Measurements from ENCODE around the gene HIVEP1.
A peak's percentile ranks its signal among the peaks of the same experiment; 100 is the strongest.
"Not testable (repeated sequence)": the region's sequence is repeated elsewhere in the genome, so short reads cannot be mapped to it uniquely, and the experiment has no call there.

The HIVEP1 gene

GRCh38 chr6:12097791-12098190 lies 85.7 kb downstream of the HIVEP1 start:
- peaks cover 14% of the 10 kb centered on the region for H3K4me1 ChIP-seq (ENCODE audit: control insufficient read depth, insufficient read depth, low read length)
- no peaks in the 10 kb centered on the region for H3K9me3 ChIP-seq (replicated peaks; ENCODE audit: low read length)
- H3K36me3 ChIP-seq (ENCODE audit: insufficient read depth, low read length) = no peaks in the 10 kb centered on the region
- H3K27me3 ChIP-seq (ENCODE audit: control insufficient read depth, insufficient read depth, low read length) = no peaks in the 10 kb centered on the region
- H3K4me2 ChIP-seq (ENCODE audit: low read length) = no peak overlapping the region
- H3K4me3 ChIP-seq (ENCODE audit: low read length) = no peak overlapping the region
- no peak overlapping the region for H3K9ac ChIP-seq (ENCODE audit: low read depth, low read length)

DNA sequence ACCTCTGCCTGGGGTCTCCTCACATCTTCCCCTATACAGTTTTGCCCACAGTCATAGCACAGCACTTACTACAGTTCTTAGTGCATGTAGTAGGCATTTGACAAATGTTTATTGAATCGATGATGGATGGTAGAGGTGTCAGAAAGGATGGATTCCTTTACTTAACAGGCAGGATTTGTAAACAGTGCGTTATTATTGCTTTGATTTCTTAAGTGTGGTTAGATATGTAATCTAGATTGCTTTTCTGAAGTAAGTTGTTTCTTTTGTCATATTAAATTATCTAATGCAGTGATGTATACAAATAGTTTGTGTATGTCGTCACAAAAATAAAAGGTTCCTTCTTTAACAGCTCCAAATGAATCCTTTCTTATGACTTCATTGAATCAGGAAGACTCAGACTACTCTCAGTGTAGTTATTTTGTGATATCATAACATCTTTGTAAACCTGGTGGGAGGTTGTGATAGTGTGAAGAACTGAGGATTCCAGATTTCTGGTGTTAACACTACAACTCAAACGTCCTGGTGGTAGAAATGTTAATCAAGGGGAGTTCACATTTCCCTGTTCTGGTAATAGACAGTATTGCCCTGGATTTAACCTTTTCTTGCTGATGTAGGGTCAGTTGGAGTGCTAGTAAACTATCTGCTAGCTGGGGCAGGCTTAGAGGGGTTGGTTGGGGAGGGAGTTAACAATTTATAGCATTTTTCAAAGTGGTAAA lies 87.7 kb downstream of the HIVEP1 start:
- peaks cover 14% of the 10 kb centered on the region for H3K4me1 ChIP-seq (ENCODE audit: control insufficient read depth, insufficient read depth, low read length)
- no peaks in the 10 kb centered on the region for H3K36me3 ChIP-seq (ENCODE audit: insufficient read depth, low read length)
- no peak overlapping the region for H3K4me2 ChIP-seq (ENCODE audit: low read length)
- no peaks in the 10 kb centered on the region for H3K27me3 ChIP-seq (ENCODE audit: control insufficient read depth, insufficient read depth, low read length)
- no peak overlapping the region for H3K4me3 ChIP-seq (ENCODE audit: low read length)
- H3K9ac ChIP-seq (ENCODE audit: low read depth, low read length) = no peak overlapping the region
- H3K9me3 ChIP-seq (replicated peaks; ENCODE audit: low read length) = no peaks in the 10 kb centered on the region

GRCh38 chr6:12101048-12101447 lies 88.9 kb downstream of the HIVEP1 start:
- Histone ChIP-seq H3K36me3 (ENCODE audit: insufficient read depth, low read length) (no peaks in the 10 kb centered on the region), H3K9me3 (replicated peaks; ENCODE audit: low read length) (no peaks in the 10 kb centered on the region), H3K4me1 (ENCODE audit: control insufficient read depth, insufficient read depth, low read length) (peaks cover 14% of the 10 kb centered on the region), H3K27me3 (ENCODE audit: control insufficient read depth, insufficient read depth, low read length) (no peaks in the 10 kb centered on the region), H3K4me3 (ENCODE audit: low read length) (no peak overlapping the region), H3K4me2 (ENCODE audit: low read length) (no peak overlapping the region), H3K9ac (ENCODE audit: low read depth, low read length) (no peak overlapping the region)

DNA sequence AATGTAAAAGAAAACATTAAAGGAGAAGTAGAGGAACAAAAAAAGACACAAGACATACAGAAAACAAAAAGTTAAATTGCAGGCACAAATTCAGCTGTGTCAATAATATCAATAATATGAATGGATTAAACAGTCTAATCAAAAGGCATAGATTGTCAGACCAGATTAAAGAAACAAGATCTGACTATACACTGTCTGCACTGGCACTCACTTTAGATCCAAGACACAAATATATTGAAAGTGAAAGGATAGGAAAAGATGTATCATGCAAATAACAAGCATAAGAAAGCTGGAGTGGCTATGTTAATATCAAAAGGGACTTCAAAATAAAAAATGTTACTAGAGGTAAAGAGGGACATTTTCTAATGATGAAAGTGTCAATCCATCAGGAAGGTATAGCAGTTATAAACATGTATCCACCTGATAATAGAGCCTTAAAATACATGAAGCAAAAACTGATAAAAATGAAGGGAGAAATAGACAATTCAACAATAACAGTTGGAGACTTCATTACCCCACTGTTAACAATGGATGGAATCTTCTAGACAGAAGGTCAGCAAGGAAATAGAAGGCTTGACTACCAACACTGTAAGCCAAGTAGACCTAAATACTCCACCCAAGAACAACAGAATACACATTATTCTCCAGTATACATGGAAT lies 89.7 kb downstream of the HIVEP1 start:
- Histone ChIP-seq H3K4me2 (ENCODE audit: low read length) (no peak overlapping the region), H3K9me3 (replicated peaks; ENCODE audit: low read length) (no peaks in the 10 kb centered on the region), H3K27me3 (ENCODE audit: control insufficient read depth, insufficient read depth, low read length) (no peaks in the 10 kb centered on the region), H3K9ac (ENCODE audit: low read depth, low read length) (no peak overlapping the region), H3K36me3 (ENCODE audit: insufficient read depth, low read length) (no peaks in the 10 kb centered on the region), H3K4me1 (ENCODE audit: control insufficient read depth, insufficient read depth, low read length) (peaks cover 14% of the 10 kb centered on the region), H3K4me3 (ENCODE audit: low read length) (no peak overlapping the region)

DNA sequence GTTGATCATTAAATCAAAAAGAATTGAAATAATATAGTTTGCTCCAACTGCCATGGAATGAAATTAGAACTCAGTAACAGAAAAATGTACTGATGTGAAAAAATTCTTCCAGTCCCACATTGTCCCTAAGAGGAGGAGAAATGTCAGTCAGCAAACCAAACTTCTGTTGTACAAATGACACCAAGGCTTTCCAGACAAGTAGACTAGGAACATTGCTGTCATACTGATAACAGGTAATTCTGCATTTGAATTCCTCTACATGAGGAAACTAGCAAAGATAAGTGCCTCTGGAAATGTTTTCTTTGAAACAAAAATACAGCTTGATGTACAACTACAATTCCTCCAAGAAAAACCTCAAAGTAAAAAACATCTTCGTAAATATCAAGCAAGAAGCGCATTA lies 90.2 kb downstream of the HIVEP1 start:
- Histone ChIP-seq H3K9me3 (replicated peaks; ENCODE audit: low read length) (no peaks in the 10 kb centered on the region), H3K4me2 (ENCODE audit: low read length) (no peak overlapping the region), H3K27me3 (ENCODE audit: control insufficient read depth, insufficient read depth, low read length) (no peaks in the 10 kb centered on the region), H3K9ac (ENCODE audit: low read depth, low read length) (no peak overlapping the region), H3K4me3 (ENCODE audit: low read length) (no peak overlapping the region), H3K4me1 (ENCODE audit: control insufficient read depth, insufficient read depth, low read length) (peaks cover 13% of the 10 kb centered on the region), H3K36me3 (ENCODE audit: insufficient read depth, low read length) (no peaks in the 10 kb centered on the region)

DNA sequence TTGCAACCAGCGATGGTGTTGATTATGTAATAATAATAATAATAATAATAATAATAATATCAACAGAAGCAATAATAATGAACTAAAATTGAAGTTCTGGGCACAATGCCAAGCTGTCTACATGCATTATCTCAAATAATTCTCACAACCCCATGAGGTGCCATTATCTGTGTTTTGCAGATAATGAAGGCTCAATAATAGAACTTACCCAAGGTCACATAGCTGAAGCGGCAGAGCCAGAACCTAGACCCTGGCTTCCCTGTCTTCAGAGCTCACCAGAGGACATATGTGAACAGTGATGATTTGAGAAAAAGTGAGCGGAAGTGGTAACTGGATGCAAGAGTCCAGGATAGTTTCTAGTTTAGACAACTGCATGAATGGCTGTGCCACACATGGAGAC lies 91.0 kb downstream of the HIVEP1 start:
- Histone ChIP-seq H3K4me1 (ENCODE audit: control insufficient read depth, insufficient read depth, low read length) (peaks cover 4% of the 10 kb centered on the region), H3K9ac (ENCODE audit: low read depth, low read length) (no peak overlapping the region), H3K36me3 (ENCODE audit: insufficient read depth, low read length) (no peaks in the 10 kb centered on the region), H3K27me3 (ENCODE audit: control insufficient read depth, insufficient read depth, low read length) (no peaks in the 10 kb centered on the region), H3K4me3 (ENCODE audit: low read length) (no peak overlapping the region), H3K4me2 (ENCODE audit: low read length) (no peak overlapping the region), H3K9me3 (replicated peaks; ENCODE audit: low read length) (no peaks in the 10 kb centered on the region)

GRCh38 chr6:12105271-12105670 lies 93.2 kb downstream of the HIVEP1 start:
- Histone ChIP-seq H3K4me3 (ENCODE audit: low read length) (no peak overlapping the region), H3K4me1 (ENCODE audit: control insufficient read depth, insufficient read depth, low read length) (no peaks in the 10 kb centered on the region), H3K9me3 (replicated peaks; ENCODE audit: low read length) (no peaks in the 10 kb centered on the region), H3K36me3 (ENCODE audit: insufficient read depth, low read length) (peaks cover 6% of the 10 kb centered on the region), H3K9ac (ENCODE audit: low read depth, low read length) (no peak overlapping the region), H3K27me3 (ENCODE audit: control insufficient read depth, insufficient read depth, low read length) (no peaks in the 10 kb centered on the region), H3K4me2 (ENCODE audit: low read length) (no peak overlapping the region)

GRCh38 chr6:12108376-12108775 lies 96.3 kb downstream of the HIVEP1 start:
- not testable (repeated sequence) for H3K4me1 ChIP-seq (ENCODE audit: control insufficient read depth, insufficient read depth, low read length); H3K4me3 ChIP-seq (ENCODE audit: low read length); H3K27me3 ChIP-seq (ENCODE audit: control insufficient read depth, insufficient read depth, low read length); H3K4me2 ChIP-seq (ENCODE audit: low read length); H3K9ac ChIP-seq (ENCODE audit: low read depth, low read length); H3K9me3 ChIP-seq (replicated peaks; ENCODE audit: low read length); H3K36me3 ChIP-seq (ENCODE audit: insufficient read depth, low read length)

GRCh38 chr6:12110523-12111362 lies 98.6 kb downstream of the HIVEP1 start:
- Histone ChIP-seq H3K4me3 (ENCODE audit: low read length) (no peak overlapping the region), H3K36me3 (ENCODE audit: insufficient read depth, low read length) (peaks cover 6% of the 10 kb centered on the region), H3K4me2 (ENCODE audit: low read length) (no peak overlapping the region), H3K4me1 (ENCODE audit: control insufficient read depth, insufficient read depth, low read length) (peaks cover 18% of the 10 kb centered on the region), H3K9ac (ENCODE audit: low read depth, low read length) (no peak overlapping the region), H3K9me3 (replicated peaks; ENCODE audit: low read length) (no peaks in the 10 kb centered on the region), H3K27me3 (ENCODE audit: control insufficient read depth, insufficient read depth, low read length) (no peaks in the 10 kb centered on the region)

DNA sequence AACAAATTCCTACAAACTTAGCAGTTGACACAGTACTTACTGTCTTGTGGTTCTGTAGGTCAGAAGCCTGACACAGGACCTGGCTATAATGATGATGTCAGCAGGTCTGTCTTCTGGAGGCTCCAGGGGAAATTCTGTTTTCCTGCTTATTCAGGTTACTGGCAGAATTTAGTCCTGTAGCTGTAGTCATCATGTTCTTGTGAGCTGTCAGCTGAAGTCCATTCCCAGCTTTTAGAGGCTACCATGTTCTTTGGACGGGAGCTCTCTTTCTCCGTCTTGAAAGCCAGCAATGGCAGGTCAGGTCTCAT lies 99.2 kb downstream of the HIVEP1 start:
- Histone ChIP-seq H3K27me3 (ENCODE audit: control insufficient read depth, insufficient read depth, low read length) (no peaks in the 10 kb centered on the region), H3K9ac (ENCODE audit: low read depth, low read length) (no peak overlapping the region), H3K36me3 (ENCODE audit: insufficient read depth, low read length) (peaks cover 6% of the 10 kb centered on the region), H3K9me3 (replicated peaks; ENCODE audit: low read length) (no peaks in the 10 kb centered on the region), H3K4me2 (ENCODE audit: low read length) (no peak overlapping the region), H3K4me1 (ENCODE audit: control insufficient read depth, insufficient read depth, low read length) (peaks cover 18% of the 10 kb centered on the region), H3K4me3 (ENCODE audit: low read length) (no peak overlapping the region)

DNA sequence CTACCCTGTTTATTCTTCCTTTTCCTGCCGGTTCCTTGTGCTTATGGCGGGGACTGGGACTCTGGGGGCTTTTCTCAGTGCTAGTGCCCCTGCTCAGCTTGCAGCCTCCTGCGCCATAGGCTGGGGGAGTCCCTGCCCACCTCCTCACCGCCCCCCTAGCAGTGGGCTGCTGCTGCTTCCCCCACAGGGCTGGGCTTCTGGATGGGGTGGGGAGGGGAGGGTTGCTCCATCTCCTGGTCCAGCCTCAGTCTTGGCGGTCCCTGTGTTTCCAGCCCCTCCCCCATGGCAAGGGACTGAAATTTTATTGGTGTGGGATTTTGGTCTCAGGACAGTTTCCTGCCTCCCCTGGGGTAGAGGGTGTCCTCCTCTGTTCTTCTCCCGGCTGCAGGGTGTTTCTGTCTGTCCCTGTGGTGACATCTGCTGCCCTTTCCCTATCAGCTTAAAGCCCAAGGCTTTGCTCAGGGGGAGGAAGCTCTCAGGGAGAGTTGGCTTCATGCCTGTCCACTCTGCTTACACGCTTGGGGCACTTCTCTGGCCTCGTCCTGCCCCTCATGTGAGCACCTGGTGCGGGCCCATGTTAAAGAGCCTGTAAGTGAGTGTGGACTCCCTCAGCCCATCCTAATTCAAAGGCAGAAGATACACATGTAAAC lies 100.6 kb downstream of the HIVEP1 start:
- H3K4me1 ChIP-seq (ENCODE audit: control insufficient read depth, insufficient read depth, low read length) = peaks cover 18% of the 10 kb centered on the region
- no peak overlapping the region for H3K4me3 ChIP-seq (ENCODE audit: low read length)

More for the DNA sequence above, 100.6 kb downstream of the HIVEP1 start:
- no peaks in the 10 kb centered on the region for H3K27me3 ChIP-seq (ENCODE audit: control insufficient read depth, insufficient read depth, low read length)
- peaks cover 6% of the 10 kb centered on the region for H3K36me3 ChIP-seq (ENCODE audit: insufficient read depth, low read length)
- peak overlapping the region; percentile 35 for H3K4me2 ChIP-seq (ENCODE audit: low read length)
- no peaks in the 10 kb centered on the region for H3K9me3 ChIP-seq (replicated peaks; ENCODE audit: low read length)
- no peak overlapping the region for H3K9ac ChIP-seq (ENCODE audit: low read depth, low read length)

Measured in skeletal muscle satellite cell (primary cell).